SK-N-SH (cell line): ENCODE data around the gene CHID1. TPM values are rescaled to one million over a fixed set of nuclear protein-coding genes. Genes with fewer than 3 reads are reported as not detected.

ENCODE experiments used
- CTCF ChIA-PET: fragments of 300-600, 350-600 bp; formaldehyde crosslinking; extraction: SDS; loops from one replicate; lab custom pipeline; 2021; lab: Yijun Ruan, JAX
- POLR2A ChIA-PET: fragments of 350-600 bp; sonication (Branson Sonifier 250); formaldehyde crosslinking; extraction: SDS; loops from one replicate; lab custom pipeline; 2020; ENCODE audit warnings: antibody characterized with exemption, inconsistent platforms; lab: Yijun Ruan, JAX
- DNase-seq: peaks from one replicate; pipeline ENCODE4 v3.0.0; 2012
- H2AFZ ChIP-seq: fragments of 200-600 bp; sonication (generic); 2 replicates; pipeline ENCODE4 v1.8.1; 2016; ENCODE audit warnings: antibody characterized with exemption, mild to moderate bottlenecking, low read depth
- H3F3A ChIP-seq: fragments of 200-600 bp; sonication (generic); replicated peaks from 2 replicates; pipeline ENCODE3; 2016; ENCODE audit warnings: antibody characterized with exemption, mild to moderate bottlenecking; ENCODE audit not compliant: insufficient read depth
- H3K27ac ChIP-seq, 2 experiments: fragments of 200-500 bp in 1 of 2; fragments of 200-600 bp in 1 of 2; sonication (Bioruptor generic) in 1 of 2; sonication (generic), shearing (Covaris generic) in 1 of 2; 2 replicates each; pipeline versions ENCODE4 v1.5.1 to v1.6.1; 2014 to 2016; ENCODE audit warnings: low read depth in 2 of 2, inconsistent platforms in 1 of 2, low read length in 1 of 2, mild to moderate bottlenecking in 1 of 2, mixed read lengths in 1 of 2
- H3K27me3 ChIP-seq: fragments of 200-600 bp; sonication (generic), shearing (Covaris generic); 2 replicates; pipeline ENCODE4 v1.6.1; 2016; ENCODE audit warnings: mixed run types; ENCODE audit not compliant: insufficient read depth
- H3K36me3 ChIP-seq, 2 experiments: fragments of 200-500 bp in 1 of 2; fragments of 200-600 bp in 1 of 2; sonication (Bioruptor generic) in 1 of 2; sonication (generic) in 1 of 2; replicated peaks in 1 of 2; 2 replicates each; pipeline versions ENCODE3 to v1.5.1; 2014 to 2016; ENCODE audit warnings: low read length in 1 of 2, mild to moderate bottlenecking in 1 of 2; ENCODE audit not compliant: insufficient read depth in 2 of 2, control insufficient read depth in 1 of 2
- H3K4me1 ChIP-seq, 2 experiments: fragments of 200-500 bp in 1 of 2; fragments of 200-600 bp in 1 of 2; sonication (Bioruptor generic) in 1 of 2; sonication (generic), shearing (Covaris generic) in 1 of 2; 2 replicates each; pipeline versions ENCODE4 v1.5.1 to v1.6.1; 2014 to 2016; ENCODE audit warnings: low read depth in 1 of 2, low read length in 1 of 2, mixed run types in 1 of 2; ENCODE audit not compliant: insufficient read depth in 2 of 2, control insufficient read depth in 1 of 2
- H3K4me2 ChIP-seq: fragments of 200-600 bp; sonication (generic), shearing (Covaris generic); 2 replicates; pipeline ENCODE4 v1.6.1; 2017; ENCODE audit warnings: mixed run types
- H3K4me3 ChIP-seq, 2 experiments: fragments of 200-500 bp in 1 of 2; fragments of 200-600 bp in 1 of 2; sonication (Bioruptor generic) in 1 of 2; sonication (generic), shearing (Covaris generic) in 1 of 2; 2 replicates each; pipeline versions ENCODE4 v1.5.1 to v1.8.1; 2014 to 2016; ENCODE audit warnings: low read depth in 2 of 2, inconsistent platforms in 1 of 2, low read length in 1 of 2, mild to moderate bottlenecking in 1 of 2, mixed read lengths in 1 of 2, moderate library complexity in 1 of 2
- H3K79me2 ChIP-seq: fragments of 200-600 bp; sonication (generic); 2 replicates; pipeline ENCODE4 v1.8.1; 2017; ENCODE audit warnings: mild to moderate bottlenecking; ENCODE audit not compliant: insufficient read depth
- H3K9ac ChIP-seq: fragments of 200-600 bp; sonication (generic); 2 replicates; pipeline ENCODE4 v1.6.1; 2017; ENCODE audit warnings: mixed run types
- H3K9me2 ChIP-seq: fragments of 200-600 bp; sonication (generic); 2 replicates; pipeline ENCODE4 v1.6.1; 2017; ENCODE audit warnings: mixed run types
- H3K9me3 ChIP-seq: fragments of 200-600 bp; sonication (generic); 2 replicates; pipeline ENCODE4 v1.6.1; 2017; ENCODE audit warnings: mixed run types, mild to moderate bottlenecking, moderate library complexity
- H4K20me1 ChIP-seq: fragments of 200-600 bp; sonication (generic); 2 replicates; pipeline ENCODE4 v1.6.1; 2017; ENCODE audit warnings: mild to moderate bottlenecking, mixed run types; ENCODE audit not compliant: insufficient read depth
- CTCF ChIP-seq: fragments of 200-600 bp; sonication (generic); IDR thresholded peaks from 2 replicates; pipeline ENCODE4 v1.6.1; 2017; ENCODE audit warnings: antibody characterized with exemption, mild to moderate bottlenecking, moderate library complexity
- ELF1 ChIP-seq: IDR thresholded peaks from 2 replicates; pipeline ENCODE4 v1.4.0; 2012
- EP300 ChIP-seq, 2 experiments: IDR thresholded peaks; 2 replicates each; pipeline versions ENCODE4 v1.4.0 to v1.6.1; 2012; ENCODE audit warnings: borderline replicate concordance in 1 of 2, low read depth in 1 of 2, low read length in 1 of 2
- EZH2phosphoT487 ChIP-seq: fragments of 200-600 bp; sonication (generic); IDR thresholded peaks from 2 replicates; pipeline ENCODE4 v1.6.1; 2017; ENCODE audit warnings: low read depth, mixed run types, mild to moderate bottlenecking, antibody characterized with exemption, moderate library complexity, borderline replicate concordance
- FOXJ3 ChIP-seq: sonication (generic); formaldehyde crosslinking; IDR thresholded peaks from 2 replicates; pipeline ENCODE4 v1.5.1; 2020; ENCODE audit warnings: mild to moderate bottlenecking, missing genetic modification reagents
- GABPA ChIP-seq: IDR thresholded peaks from 2 replicates; pipeline ENCODE4 v1.4.0; 2012; ENCODE audit warnings: low read depth, mild to moderate bottlenecking
- JUND ChIP-seq: IDR thresholded peaks from 2 replicates; pipeline ENCODE4 v1.4.0; 2012
- MAX ChIP-seq: IDR thresholded peaks from 2 replicates; pipeline ENCODE4 v1.4.0; 2012; ENCODE audit warnings: low read depth
- MXI1 ChIP-seq: IDR thresholded peaks from 2 replicates; pipeline ENCODE4 v1.6.1; 2012; ENCODE audit warnings: mild to moderate bottlenecking, low read depth, low read length, improper control_type of control experiment
- POLR2AphosphoS5 ChIP-seq: IDR thresholded peaks from 2 replicates; pipeline ENCODE4 v1.6.1; 2012; ENCODE audit warnings: low read depth, low read length
- RAD21 ChIP-seq: IDR thresholded peaks from 2 replicates; pipeline ENCODE4 v1.6.1; 2012; ENCODE audit warnings: mild to moderate bottlenecking, low read length
- REST ChIP-seq: IDR thresholded peaks from 2 replicates; pipeline ENCODE4 v1.6.1; 2012; ENCODE audit warnings: mild to moderate bottlenecking, low read depth, low read length, moderate library complexity
- SMC3 ChIP-seq: IDR thresholded peaks from 2 replicates; pipeline ENCODE4 v1.6.1; 2012; ENCODE audit warnings: low read depth, low read length, improper control_type of control experiment
- TAF1 ChIP-seq: IDR thresholded peaks from 2 replicates; pipeline ENCODE4 v1.6.1; 2012; ENCODE audit warnings: low read depth, mild to moderate bottlenecking, low read length, moderate library complexity, borderline replicate concordance
- TCF12 ChIP-seq: IDR thresholded peaks from 2 replicates; pipeline ENCODE4 v1.4.0; 2012
- TEAD4 ChIP-seq: IDR thresholded peaks from 2 replicates; pipeline ENCODE4 v1.4.0; 2012; ENCODE audit warnings: mild to moderate bottlenecking, borderline replicate concordance; ENCODE audit not compliant: insufficient read depth
- USF1 ChIP-seq: IDR thresholded peaks from 2 replicates; pipeline ENCODE4 v1.4.0; 2012; ENCODE audit warnings: low read depth, borderline replicate concordance
- USF2 ChIP-seq: fragments of 150-350 bp; IDR thresholded peaks from 2 replicates; pipeline ENCODE4 v1.6.1; 2017; ENCODE audit warnings: antibody characterized with exemption, low read length, low read depth, borderline replicate concordance
- YY1 ChIP-seq: IDR thresholded peaks from 2 replicates; pipeline ENCODE4 v1.4.0; 2012; ENCODE audit warnings: low read depth, mild to moderate bottlenecking
- WGBS: methylation state at CpG from one replicate; pipeline ENCODE4 v1.1.6; 2017; ENCODE audit warnings: low lambda C conversion rate; 5-methylcytosine and 5-hydroxymethylcytosine counted together
- polyA plus RNA-seq, 3 experiments: library from polyadenylated mRNA; depleted of rRNA; stranded (reverse); fragments of >200 nt; gene quantifications; 2 replicates each; pipeline ENCODE4 v1.2.3, GENCODE V29; 2012

CHID1 gene
- polyA plus RNA-seq, 1 of the 3 experiments (the other 2 are of a cell fraction), result 231 TPM

- no peak for TF ChIP-seq TAF1
- TF ChIP-seq EZH2phosphoT487, result no peak
- no peak for TF ChIP-seq TEAD4
- no peak for TF ChIP-seq USF2
- no peak for TF ChIP-seq GABPA
- TF ChIP-seq ELF1, result no peak
- TF ChIP-seq EP300 (IDR thresholded peaks at IDR 0.05; ENCODE audit: borderline replicate concordance in 1 of 2, low read depth in 1 of 2, low read length in 1 of 2), result no peak
- H3K9me2 ChIP-seq, result no peaks in the 10 kb centered on the region
- H3K27me3 ChIP-seq, result no peaks in the 10 kb centered on the region
- no peak overlapping the region for H3K27ac ChIP-seq
- WGBS, result over 99% methylated on average over 11 of the region's 11 CpGs
- H3K9ac ChIP-seq, result no peak overlapping the region
- H2AFZ ChIP-seq, result no peak overlapping the region
- peaks cover 8 to 9% of the 10 kb centered on the region in 2 experiments for H3K36me3 ChIP-seq
- DNase-seq, result no peak
- ChIA-PET POLR2A (no interaction called here), CTCF (interaction anchor here (1.2 to 4.8 kb wide), 2 partner anchors 77 to 121 kb away, joined by 3 to 21 read pairs; no protein-coding TSS in a partner anchor)
- no peaks in the 10 kb centered on the region for H3K9me3 ChIP-seq
- no peak overlapping the region for H3K4me2 ChIP-seq
- peaks cover 8% of the 10 kb centered on the region for H3F3A ChIP-seq
- H3K4me1 ChIP-seq, result peaks cover 0 to 31% of the 10 kb centered on the region in 2 experiments; a peak in 1 of 4 replicates
- H4K20me1 ChIP-seq, result peaks cover 72% of the 10 kb centered on the region
- no peak overlapping the region for H3K4me3 ChIP-seq
- H3K79me2 ChIP-seq, result peaks cover 82% of the 10 kb centered on the region
These were observed 18.8 kb upstream of the CHID1 start for GRCh38 chr11:929405-929804.

- peaks cover 67% of the 10 kb centered on the region for H4K20me1 ChIP-seq
- TF ChIP-seq JUND (no peak), YY1 (no peak), MAX (no peak), TCF12 (no peak), RAD21 (no peak), REST (no peak), CTCF (no peak), GABPA (no peak), FOXJ3 (CRISPR knock-in tag) (no peak), MXI1 (no peak), TEAD4 (no peak), USF1 (no peak), ELF1 (no peak), SMC3 (no peak), POLR2AphosphoS5 (no peak)
- H3K27me3 ChIP-seq, result no peaks in the 10 kb centered on the region
- H3K9me2 ChIP-seq, result no peaks in the 10 kb centered on the region
- no peak overlapping the region for H3K9ac ChIP-seq
- WGBS, result 77% methylated on average over 7 of the region's 8 CpGs
- no peak overlapping the region for H2AFZ ChIP-seq
- H3K4me2 ChIP-seq, result no peak overlapping the region
- H3F3A ChIP-seq, result peaks cover 8% of the 10 kb centered on the region
- ChIA-PET POLR2A (no interaction called here), CTCF (interaction anchor here (1.2 to 4.8 kb wide), 2 partner anchors 78 to 122 kb away, joined by 3 to 21 read pairs; no protein-coding TSS in a partner anchor)
- H3K36me3 ChIP-seq, result peaks cover 8 to 9% of the 10 kb centered on the region in 2 experiments
- no peak overlapping the region for H3K27ac ChIP-seq
- peaks cover 0 to 31% of the 10 kb centered on the region in 2 experiments; a peak in 1 of 4 replicates for H3K4me1 ChIP-seq
- no peak overlapping the region for H3K4me3 ChIP-seq
- peaks cover 76% of the 10 kb centered on the region for H3K79me2 ChIP-seq
- no peaks in the 10 kb centered on the region for H3K9me3 ChIP-seq
- DNase-seq, result no peak
These were observed 18.2 kb upstream of the CHID1 start for GRCh38 chr11:928786-929185.
